GM13976 (cell line): ENCODE results near the gene S100A14.

Experiments used
- DNase-seq: peaks from one replicate; pipeline ENCODE4 v3.0.0; 2012; ENCODE audit warnings: low spot score
- in situ Hi-C: fragments of 300-500 bp; cut with MboI; formaldehyde crosslinking; loops from one replicate; pipeline ENCODE4 v1.12.0; 2022; ENCODE audit warnings: low sequenced_read_pairs, mixed read lengths, inconsistent platforms; ENCODE audit not compliant: unreplicated experiment
- TF ChIP-seq, protein P1 (sequence below): IDR thresholded peaks from 2 replicates; pipeline ENCODE4 v1.5.1; 2012; ENCODE audit warnings: borderline replicate concordance, mild to moderate bottlenecking; ENCODE audit not compliant: insufficient read depth; ENCODE audit errors: extremely low read depth, missing control alignments, control extremely low read depth

S100A14 gene

DNA sequence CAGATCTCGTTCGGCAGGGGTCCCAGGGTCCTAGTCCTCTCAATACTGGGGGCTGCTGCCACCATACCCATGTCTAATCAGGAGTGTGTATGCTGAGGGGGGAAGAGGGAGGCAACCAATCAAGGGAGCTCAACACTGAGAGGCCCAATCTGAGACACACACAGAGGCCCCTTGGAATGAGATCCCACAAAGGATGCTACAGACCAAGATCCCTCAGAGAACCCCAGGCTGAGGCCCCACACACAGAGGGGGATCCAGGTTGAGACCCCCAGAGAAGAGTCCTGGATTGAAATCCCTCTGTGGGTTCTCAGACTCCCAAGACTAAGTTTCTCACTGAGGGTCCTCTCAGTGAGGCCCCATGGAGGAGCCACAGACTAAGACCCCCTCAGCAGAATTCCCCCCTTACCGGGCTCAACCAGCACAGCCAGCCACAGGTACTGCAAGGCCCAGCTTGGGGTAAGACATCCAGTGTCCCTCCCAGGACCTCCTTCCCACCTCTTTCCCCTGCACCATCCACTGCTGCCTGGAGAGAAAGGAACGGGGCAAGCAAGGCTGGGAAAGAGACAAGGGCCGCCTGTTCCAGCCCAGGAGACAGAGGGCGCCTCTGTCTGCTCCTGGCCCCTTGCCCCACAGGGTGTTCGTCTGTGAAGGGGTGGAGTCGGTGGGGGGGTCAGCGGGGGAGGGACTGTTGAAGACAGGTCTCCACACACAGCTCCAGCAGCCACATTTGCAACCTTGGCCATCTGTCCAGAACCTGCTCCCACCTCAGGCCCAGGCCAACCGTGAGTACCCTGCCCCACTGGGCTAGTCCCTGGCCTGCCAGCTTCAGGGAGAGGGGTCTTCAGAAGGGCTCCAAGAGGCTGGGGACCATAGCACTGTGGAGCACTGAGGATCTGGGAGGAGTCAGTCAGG lies 11.8 kb upstream of the S100A14 start, which contains the start of gene S100A1:
S100A1 (plus strand) TSS at position 720 of the 912 bp plus-strand sequence. CDS start 2,088 bp downstream, outside the sequence.
- TF ChIP-seq, protein P1, sequence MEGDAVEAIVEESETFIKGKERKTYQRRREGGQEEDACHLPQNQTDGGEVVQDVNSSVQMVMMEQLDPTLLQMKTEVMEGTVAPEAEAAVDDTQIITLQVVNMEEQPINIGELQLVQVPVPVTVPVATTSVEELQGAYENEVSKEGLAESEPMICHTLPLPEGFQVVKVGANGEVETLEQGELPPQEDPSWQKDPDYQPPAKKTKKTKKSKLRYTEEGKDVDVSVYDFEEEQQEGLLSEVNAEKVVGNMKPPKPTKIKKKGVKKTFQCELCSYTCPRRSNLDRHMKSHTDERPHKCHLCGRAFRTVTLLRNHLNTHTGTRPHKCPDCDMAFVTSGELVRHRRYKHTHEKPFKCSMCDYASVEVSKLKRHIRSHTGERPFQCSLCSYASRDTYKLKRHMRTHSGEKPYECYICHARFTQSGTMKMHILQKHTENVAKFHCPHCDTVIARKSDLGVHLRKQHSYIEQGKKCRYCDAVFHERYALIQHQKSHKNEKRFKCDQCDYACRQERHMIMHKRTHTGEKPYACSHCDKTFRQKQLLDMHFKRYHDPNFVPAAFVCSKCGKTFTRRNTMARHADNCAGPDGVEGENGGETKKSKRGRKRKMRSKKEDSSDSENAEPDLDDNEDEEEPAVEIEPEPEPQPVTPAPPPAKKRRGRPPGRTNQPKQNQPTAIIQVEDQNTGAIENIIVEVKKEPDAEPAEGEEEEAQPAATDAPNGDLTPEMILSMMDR: no peak
- DNase-seq: no peak

DNA sequence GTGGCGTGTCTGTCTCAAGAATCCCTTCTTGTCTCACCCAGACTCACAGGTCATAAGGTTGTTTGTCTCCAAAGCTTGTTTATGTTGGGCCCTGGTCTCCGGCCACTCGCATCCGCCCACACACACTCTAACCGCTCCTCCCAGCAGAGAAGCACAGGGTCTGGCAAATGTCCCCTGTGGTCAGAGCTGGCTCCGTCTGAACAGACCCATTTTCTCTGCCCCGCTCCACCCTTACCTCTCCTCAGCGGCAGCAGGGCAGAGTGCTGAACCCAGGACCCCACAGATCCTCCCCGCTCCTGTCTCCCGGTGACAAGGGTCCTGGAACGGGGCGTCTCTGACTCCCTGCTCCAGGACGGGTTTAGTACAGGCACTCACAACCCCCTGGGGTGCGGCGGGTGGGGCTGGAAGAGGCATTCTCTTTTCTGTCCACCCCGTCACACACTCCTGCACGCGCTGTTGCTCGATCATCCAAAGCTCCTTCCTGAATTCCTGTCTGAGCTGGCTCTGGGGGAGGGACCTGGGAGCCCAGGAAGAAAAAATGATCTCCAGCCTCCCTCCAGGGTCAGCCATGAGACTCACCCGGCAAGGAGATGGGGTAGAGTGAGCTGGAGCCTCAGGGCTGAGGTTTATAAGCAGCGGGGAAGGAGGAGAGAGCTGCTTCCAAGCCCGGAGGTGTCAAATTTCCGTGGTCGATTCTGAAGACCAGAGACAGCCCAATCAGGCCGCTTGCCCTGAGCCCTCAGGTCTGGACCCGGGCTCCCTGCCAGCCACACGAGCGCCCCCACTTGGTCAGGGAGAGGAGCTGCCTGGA lies 11.0 kb upstream of the S100A14 start, which contains the start of gene S100A13:
S100A13 (minus strand) TSS at position 602 of the 811 bp plus-strand sequence. CDS start 1,033 bp downstream, outside the sequence.
- DNase-seq: peak; percentile 85
- in situ Hi-C loops: no loop called here
- TF ChIP-seq, protein P1: peak; percentile 54

More for the DNA sequence above, 11.8 kb upstream of the S100A14 start, which contains the start of gene S100A1:
- in situ Hi-C loops: no loop called here

DNA sequence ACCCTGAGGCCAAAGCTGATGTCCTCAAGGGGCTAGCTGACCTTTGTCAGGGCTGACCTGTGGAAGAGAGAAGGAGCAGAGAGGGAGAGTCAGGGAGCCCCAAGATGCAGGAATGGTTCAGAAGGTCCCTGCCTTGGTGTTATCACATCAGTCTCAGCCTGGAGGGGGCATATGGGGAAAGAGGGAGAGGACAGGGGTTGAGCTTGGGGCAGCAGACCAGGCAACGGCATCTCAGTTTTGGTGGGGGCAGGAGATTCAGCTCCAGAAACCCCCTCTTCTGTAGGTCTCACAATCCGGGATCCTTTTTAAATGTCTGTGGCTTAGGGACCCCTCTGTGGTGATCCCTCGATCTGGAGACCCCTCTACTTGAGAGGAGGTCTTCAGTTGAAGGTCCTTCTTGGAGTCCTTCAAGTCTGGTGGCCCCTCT lies 10.4 kb upstream of the S100A14 start:
- in situ Hi-C loops: no loop called here

DNA sequence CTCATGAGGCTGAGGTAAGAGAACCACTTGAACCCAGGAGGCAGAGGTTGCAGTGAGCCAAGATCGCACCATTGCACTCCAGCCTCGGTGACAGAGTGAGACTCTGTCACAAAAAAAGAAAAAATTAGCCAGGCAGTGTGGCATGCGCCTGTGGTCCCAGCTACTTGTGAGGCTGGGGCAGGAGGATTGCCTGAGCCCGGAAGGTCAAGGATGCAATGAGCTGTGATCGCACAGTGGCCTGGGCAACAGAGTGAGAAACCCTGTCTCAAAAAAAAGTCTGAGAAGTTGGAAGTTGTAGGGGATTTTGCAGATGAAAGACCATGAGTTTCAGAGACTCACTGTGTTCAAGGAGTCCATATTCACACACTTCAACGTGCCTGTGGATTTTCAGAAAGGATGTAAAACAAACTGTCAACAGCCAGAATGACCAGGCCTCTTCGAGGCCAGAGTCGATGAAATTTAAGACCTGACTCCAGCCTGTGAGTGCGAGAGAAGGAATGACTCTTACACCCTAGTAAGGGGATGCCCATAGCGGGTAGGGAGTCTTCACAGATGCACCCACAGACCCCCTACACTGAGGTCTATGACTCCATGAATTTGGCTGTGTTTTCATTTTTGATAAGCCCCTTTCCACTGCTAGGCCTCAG lies 9.0 kb upstream of the S100A14 start:
- DNase-seq: no peak
- in situ Hi-C loops: no loop called here
- TF ChIP-seq, protein P1: no peak

More for the DNA sequence above, 10.4 kb upstream of the S100A14 start:
- TF ChIP-seq, protein P1: no peak
- no peak for DNase-seq

DNA sequence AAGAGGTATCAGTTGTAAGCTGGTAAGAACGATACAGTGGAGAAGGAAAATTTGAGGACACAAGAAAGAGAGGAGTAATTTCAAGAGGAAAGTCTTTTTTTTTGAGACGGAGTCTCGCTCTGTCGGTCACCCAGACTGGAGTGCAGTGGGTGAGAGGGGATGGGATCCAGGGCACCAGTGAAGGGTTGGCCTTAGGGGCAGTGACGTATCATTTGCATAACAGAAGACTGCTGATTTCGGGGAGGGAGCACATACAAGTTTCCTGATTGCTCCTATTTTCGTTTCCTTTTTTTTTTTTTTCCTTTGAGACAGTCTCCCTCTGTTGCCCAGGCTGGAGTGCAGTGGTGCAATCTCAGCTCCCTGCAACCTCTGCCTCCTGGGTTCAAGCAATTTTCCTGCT lies 7.0 kb upstream of the S100A14 start:
- in situ Hi-C loops: no loop called here
- TF ChIP-seq, protein P1: no peak
- DNase-seq: no peak

DNA sequence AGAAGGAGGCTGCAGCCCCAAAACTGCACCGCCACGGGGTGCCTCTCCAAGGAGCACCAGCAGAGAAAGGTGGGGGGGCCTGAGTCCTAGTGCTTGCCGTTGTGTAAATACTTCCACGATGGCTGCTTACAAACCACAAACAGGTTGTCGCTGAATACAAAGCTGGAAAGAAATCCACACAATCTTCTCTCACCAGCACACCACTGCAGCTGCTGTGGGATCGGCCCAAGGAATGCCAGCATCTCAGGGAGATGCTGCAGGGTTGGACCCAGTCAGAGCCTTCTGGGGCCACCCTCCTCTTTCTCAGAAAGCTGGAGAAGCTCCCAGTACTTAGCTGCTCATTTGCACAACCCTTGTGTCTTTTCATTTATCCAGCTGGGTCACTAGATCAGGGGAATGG lies 3.0 kb upstream of the S100A14 start:
- TF ChIP-seq, protein P1: no peak
- DNase-seq: no peak
- in situ Hi-C loops: no loop called here
